Endothelial cell (in vitro differentiated cells): Measurements from ENCODE around the gene TRIM28. TPM values are rescaled to one million over a fixed set of nuclear protein-coding genes. Genes with fewer than 3 reads are reported as not detected.
A peak's percentile ranks its signal among the peaks of the same experiment; 100 is the strongest.
"Not testable (repeated sequence)": the region's sequence is repeated elsewhere in the genome, so short reads cannot be mapped to it uniquely, and the experiment has no call there.

Source experiments
- DNase-seq: peaks from one replicate; pipeline ENCODE4 v3.0.0; 2021; ENCODE audit warnings: low spot score
- H3K27ac Mint-ChIP-seq: one replicate; pipeline ENCODE4 v1.8.0; 2021; ENCODE audit warnings: mixed read lengths, inconsistent platforms; ENCODE audit not compliant: unreplicated experiment
- H3K27me3 Mint-ChIP-seq: one replicate; pipeline ENCODE4 v1.8.0; 2021; ENCODE audit warnings: mild to moderate bottlenecking, moderate library complexity, mixed read lengths, inconsistent platforms; ENCODE audit not compliant: unreplicated experiment
- H3K36me3 Mint-ChIP-seq: one replicate; pipeline ENCODE4 v1.8.0; 2021; ENCODE audit warnings: mild to moderate bottlenecking, low read depth, mixed read lengths, inconsistent platforms; ENCODE audit not compliant: unreplicated experiment
- H3K4me1 Mint-ChIP-seq: one replicate; pipeline ENCODE4 v1.8.0; 2021; ENCODE audit warnings: mild to moderate bottlenecking, mixed read lengths, inconsistent platforms; ENCODE audit not compliant: unreplicated experiment
- H3K4me3 Mint-ChIP-seq: one replicate; pipeline ENCODE4 v1.8.0; 2021; ENCODE audit warnings: mild to moderate bottlenecking, mixed read lengths, inconsistent platforms; ENCODE audit not compliant: unreplicated experiment
- H3K9me3 Mint-ChIP-seq: one replicate; pipeline ENCODE4 v1.8.0; 2021; ENCODE audit warnings: mixed read lengths, inconsistent platforms; ENCODE audit not compliant: unreplicated experiment
- total RNA-seq: library from RNA; stranded (reverse); fragmentation: NEBNext Ultra II Directional; extraction: Animal tissue kit (Norgen Biotek cat#: 25700); gene quantifications from one replicate; pipeline ENCODE4 v1.2.1, GENCODE V29; 2021; ENCODE audit not compliant: unreplicated experiment
- TF ChIP-seq, protein P1 (sequence below): fragments of 200-600 bp; sonication (generic); IDR thresholded peaks from one replicate; pipeline ENCODE4 v1.5.0; 2021; ENCODE audit warnings: antibody characterized with exemption; ENCODE audit not compliant: unreplicated experiment

Gene TRIM28
- total RNA-seq, 1 donor from 2014 or later, result 457 TPM

DNA sequence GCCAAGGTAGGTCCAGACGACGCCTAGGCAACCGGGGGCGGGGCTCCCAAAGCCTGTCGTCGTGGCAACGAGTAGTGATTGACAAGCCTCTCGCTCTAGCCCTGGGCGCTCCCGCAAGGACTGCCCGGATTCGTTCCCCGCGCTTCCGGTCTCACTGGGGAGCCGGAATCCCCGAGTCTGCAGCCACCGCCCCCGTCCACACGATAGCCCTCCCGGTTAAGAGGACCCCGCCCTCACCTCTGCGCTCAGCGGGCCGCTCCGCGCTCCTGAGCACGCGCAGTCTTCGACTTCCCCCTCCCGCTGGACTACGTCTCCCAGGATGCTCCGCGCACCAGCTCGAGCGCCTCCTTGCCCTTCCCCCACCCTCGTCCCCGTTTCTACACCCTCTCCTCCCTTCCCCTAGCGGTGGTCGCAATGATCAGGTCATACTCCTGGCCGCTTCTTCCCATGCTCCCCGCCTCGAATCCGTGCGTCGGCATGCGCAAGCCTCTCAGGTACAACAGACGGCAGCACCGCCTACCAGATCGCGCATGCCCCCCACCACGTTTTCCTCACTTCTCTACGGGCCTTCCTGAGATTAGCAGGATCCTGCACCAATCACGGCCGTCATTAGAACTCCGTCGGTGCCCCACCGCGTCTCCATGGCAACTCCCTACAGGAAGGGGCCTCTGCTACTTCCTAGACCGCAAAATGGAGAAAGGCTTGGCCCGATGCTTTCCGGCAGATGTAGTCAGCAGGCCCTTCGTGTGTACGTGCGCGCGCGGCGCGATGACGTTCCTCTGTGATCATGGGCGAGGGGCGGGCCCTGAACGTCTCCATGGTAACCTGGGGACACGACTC, 29.2 kb downstream of the TRIM28 start, which contains the start of gene MZF1:
Gene MZF1 (minus strand): TSS at position 518 of the 840 bp plus-strand sequence. CDS start 1,946 bp downstream, outside the sequence.
- Mint-ChIP-seq H3K9me3 (no peaks in the 10 kb centered on the region), H3K4me1 (peaks cover 24% of the 10 kb centered on the region), H3K36me3 (peaks cover 32% of the 10 kb centered on the region), H3K27ac (peak within 1 kb of the TSS; percentile 100), H3K27me3 (peaks cover 27% of the 10 kb centered on the region), H3K4me3 (peak within 1 kb of the TSS; percentile 99)
- TF ChIP-seq, protein P1, sequence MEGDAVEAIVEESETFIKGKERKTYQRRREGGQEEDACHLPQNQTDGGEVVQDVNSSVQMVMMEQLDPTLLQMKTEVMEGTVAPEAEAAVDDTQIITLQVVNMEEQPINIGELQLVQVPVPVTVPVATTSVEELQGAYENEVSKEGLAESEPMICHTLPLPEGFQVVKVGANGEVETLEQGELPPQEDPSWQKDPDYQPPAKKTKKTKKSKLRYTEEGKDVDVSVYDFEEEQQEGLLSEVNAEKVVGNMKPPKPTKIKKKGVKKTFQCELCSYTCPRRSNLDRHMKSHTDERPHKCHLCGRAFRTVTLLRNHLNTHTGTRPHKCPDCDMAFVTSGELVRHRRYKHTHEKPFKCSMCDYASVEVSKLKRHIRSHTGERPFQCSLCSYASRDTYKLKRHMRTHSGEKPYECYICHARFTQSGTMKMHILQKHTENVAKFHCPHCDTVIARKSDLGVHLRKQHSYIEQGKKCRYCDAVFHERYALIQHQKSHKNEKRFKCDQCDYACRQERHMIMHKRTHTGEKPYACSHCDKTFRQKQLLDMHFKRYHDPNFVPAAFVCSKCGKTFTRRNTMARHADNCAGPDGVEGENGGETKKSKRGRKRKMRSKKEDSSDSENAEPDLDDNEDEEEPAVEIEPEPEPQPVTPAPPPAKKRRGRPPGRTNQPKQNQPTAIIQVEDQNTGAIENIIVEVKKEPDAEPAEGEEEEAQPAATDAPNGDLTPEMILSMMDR, result no peak
- DNase-seq, result peak; percentile 98

DNA sequence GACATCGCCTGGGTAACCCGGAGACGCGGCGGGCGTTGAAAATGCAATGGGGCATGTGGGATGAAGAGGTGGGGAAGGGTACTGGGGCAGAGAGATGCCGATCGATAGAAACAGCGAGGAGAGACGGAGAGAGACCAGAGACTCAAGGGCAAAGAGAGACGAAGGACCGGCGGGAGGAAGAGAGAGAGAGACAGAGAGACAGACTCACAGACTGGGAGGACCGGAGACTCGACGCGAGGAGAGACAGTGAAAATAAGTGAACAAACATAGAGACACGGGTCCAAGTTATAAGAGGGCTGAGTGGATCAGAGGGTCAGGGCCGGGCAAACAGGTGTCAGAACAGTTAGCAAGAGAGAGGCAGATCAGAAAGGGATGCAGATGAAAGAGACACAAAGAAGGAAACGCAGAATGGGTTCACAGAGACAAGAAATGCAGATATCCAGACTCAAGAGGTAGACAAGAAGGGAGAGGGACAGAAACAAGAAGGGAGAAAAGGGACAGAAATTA, 29.8 kb downstream of the TRIM28 start:
- peak overlapping the region; percentile 99 for H3K4me3 Mint-ChIP-seq
- peaks cover 24% of the 10 kb centered on the region for H3K27me3 Mint-ChIP-seq
- TF ChIP-seq, protein P1, result no peak
- H3K27ac Mint-ChIP-seq, result peak overlapping the region; percentile 100
- no peaks in the 10 kb centered on the region for H3K9me3 Mint-ChIP-seq
- H3K36me3 Mint-ChIP-seq, result peaks cover 28% of the 10 kb centered on the region
- DNase-seq, result no peak
- H3K4me1 Mint-ChIP-seq, result peaks cover 24% of the 10 kb centered on the region

DNA sequence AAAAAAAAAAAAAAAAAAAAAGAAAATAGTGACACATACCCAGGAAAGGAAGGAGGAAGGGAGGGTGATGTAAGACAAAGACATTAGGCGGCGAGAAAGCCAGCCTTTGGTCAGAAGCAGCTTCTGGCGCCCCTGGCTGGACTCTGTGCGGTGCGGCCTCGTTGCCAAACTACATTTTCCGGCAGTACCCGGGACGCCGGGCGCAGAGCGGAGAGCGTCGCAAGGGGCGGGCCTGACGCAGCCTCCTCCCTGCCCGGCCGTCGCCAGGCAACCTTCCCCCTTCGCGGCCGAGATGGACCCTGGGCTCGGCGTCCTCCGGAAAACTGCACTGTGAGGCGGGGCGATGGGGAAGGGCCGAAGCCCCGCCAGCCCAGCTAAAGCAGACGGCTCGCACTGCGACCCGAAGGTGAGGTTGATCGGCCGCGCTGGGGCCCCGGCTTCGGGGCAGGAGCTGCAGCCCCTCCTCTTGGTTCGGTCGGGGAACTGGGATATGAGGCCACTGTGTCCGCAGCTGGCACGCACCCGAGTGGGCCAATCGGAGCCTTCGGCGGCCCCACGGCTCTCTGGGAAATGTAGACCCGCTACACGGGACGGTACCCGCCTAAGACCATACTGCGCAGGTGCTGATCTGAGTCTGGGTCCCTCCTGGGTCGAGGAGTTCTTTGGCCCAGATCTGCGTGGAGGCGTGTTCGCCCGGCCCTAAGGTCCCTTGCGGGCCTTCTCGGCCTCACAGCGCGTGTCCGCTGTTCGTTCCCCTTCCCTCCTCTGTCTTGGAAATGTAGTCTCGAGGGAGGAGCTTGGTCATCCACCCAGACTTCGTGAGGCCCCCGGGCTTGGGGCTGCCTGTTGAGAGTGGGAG, 31.5 kb downstream of the TRIM28 start:
- DNase-seq, result peak; percentile 85
- Mint-ChIP-seq H3K4me3 (peak overlapping the region; percentile 91), H3K27ac (peak overlapping the region; percentile 92), H3K9me3 (no peaks in the 10 kb centered on the region), H3K4me1 (peaks cover 33% of the 10 kb centered on the region), H3K27me3 (peaks cover 22% of the 10 kb centered on the region), H3K36me3 (peaks cover 17% of the 10 kb centered on the region)
- TF ChIP-seq, protein P1, result no peak

DNA sequence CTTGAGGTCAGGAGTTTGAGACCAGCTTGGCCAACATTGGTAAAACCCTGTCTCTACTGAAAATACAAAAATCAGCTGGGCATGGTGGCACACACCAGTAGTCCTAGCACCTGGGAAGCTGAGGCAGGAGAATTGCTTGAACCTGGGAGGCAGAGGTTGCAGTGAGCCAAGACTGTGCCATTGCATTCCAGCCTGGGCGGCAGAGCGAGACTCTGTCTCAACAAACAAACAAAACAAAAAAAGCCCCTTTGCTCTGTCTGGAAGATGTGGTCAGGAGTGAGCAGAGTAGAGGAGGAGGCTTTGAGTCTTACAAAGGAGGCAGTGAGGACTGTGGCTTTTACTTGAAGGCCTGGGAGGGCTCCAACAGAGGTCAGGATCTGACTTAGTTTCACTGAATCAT, 33.7 kb downstream of the TRIM28 start:
- H3K4me3 Mint-ChIP-seq, result peak overlapping the region; percentile 51

More for the DNA sequence above, 33.7 kb downstream of the TRIM28 start:
- Mint-ChIP-seq H3K27me3 (peaks cover 20% of the 10 kb centered on the region), H3K36me3 (peaks cover 19% of the 10 kb centered on the region), H3K4me1 (peaks cover 28% of the 10 kb centered on the region), H3K27ac (peak overlapping the region; percentile 26)
- DNase-seq, H3K9me3 Mint-ChIP-seq: not testable (repeated sequence)
